ENCODE data around the gene ERRFI1.
"Not testable (repeated sequence)": the region's sequence is repeated elsewhere in the genome, so short reads cannot be mapped to it uniquely, and the experiment has no call there.

The ERRFI1 gene

DNA sequence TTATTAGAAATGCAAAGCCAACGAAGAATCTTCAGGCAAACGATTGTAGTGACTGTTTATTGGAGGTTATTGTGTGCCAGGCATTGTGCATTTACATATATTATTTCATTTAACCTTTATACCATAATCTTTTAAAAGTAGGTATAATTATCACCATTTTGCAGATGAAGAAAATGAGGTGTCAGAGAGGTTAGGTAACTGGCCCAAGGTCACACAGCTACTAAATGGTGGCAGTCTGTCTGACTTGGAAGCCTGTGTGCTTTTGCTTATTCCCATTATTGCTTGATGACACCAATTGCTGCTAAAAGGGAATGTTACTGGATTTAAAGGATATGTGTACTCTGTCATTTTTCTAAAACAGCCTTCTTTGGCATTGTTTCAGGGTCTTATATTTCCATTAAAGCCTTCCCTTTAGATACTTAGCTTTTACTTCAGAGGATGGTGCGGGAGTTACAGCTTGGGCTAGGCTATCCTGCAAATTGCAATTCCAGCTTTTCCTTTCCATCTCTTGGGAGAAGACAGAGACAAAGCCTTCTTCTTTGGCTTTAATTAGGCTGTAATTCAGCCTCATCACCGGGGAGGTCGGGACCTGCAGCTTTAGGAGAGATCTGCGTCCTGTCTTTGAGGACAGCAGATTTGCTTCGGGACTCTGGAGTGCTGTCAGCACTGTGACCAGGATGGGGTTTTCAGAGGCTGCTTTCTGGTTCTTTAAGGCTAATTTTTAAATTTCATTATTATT lies 37.4 kb upstream of the ERRFI1 start:
- Histone ChIP-seq H3K9ac (ENCODE audit: insufficient read length, low read depth) (no peak overlapping the region), H3K4me3 (ENCODE audit: insufficient read length, low read depth) (no peak overlapping the region), H3K36me3 (ENCODE audit: insufficient read depth, insufficient read length, low read length) (no peaks in the 10 kb centered on the region), H3K4me1 (ENCODE audit: insufficient read depth, insufficient read length) (no peaks in the 10 kb centered on the region), H3K27me3 (ENCODE audit: insufficient read depth, insufficient read length) (no peaks in the 10 kb centered on the region), H3K9me3 (ENCODE audit: insufficient read depth, low read length) (no peaks in the 10 kb centered on the region)
- DNase-seq (ENCODE audit: low read depth, low spot score) = no peak
- no peak for TF ChIP-seq ZNF274 (IDR thresholded peaks at IDR 0.05; ENCODE audit: low read depth, low read length)
- TF ChIP-seq YY1 (IDR thresholded peaks at IDR 0.05; ENCODE audit: insufficient read depth, insufficient read length) = no peak
- no peak for TF ChIP-seq SUZ12 (IDR thresholded peaks at IDR 0.05; ENCODE audit: extremely low read depth, insufficient read depth, insufficient read length)

DNA sequence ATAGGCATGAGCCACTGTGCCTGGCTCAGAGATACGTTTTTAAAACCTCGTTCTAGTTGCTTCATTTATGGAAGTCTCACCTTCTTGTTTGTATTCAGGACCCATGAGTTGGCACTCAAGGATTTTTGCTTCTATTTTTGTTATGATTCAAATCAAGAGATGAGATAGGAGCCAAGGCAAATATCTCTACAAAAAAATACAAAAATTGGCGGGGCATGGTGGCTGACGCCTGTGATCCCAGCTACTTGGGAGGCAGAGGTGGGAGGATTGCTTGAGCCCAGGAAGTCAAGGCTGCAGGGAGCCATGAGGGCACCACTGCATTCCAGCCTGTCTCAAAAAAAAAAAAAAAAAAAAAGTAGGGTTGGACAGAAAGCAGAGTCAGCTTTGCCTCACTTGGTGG lies 36.8 kb upstream of the ERRFI1 start:
- H3K4me1 ChIP-seq (ENCODE audit: insufficient read depth, insufficient read length) = no peaks in the 10 kb centered on the region
- no peaks in the 10 kb centered on the region for H3K36me3 ChIP-seq (ENCODE audit: insufficient read depth, insufficient read length, low read length)
- no peak overlapping the region for H3K4me3 ChIP-seq (ENCODE audit: insufficient read length, low read depth)
- TF ChIP-seq SUZ12 (IDR thresholded peaks at IDR 0.05; ENCODE audit: extremely low read depth, insufficient read depth, insufficient read length) (no peak), ZNF274 (IDR thresholded peaks at IDR 0.05; ENCODE audit: low read depth, low read length) (no peak), YY1 (IDR thresholded peaks at IDR 0.05; ENCODE audit: insufficient read depth, insufficient read length) (no peak)
- DNase-seq (ENCODE audit: low read depth, low spot score) = no peak
- no peak overlapping the region for H3K9ac ChIP-seq (ENCODE audit: insufficient read length, low read depth)
- no peaks in the 10 kb centered on the region for H3K9me3 ChIP-seq (ENCODE audit: insufficient read depth, low read length)
- no peaks in the 10 kb centered on the region for H3K27me3 ChIP-seq (ENCODE audit: insufficient read depth, insufficient read length)

DNA sequence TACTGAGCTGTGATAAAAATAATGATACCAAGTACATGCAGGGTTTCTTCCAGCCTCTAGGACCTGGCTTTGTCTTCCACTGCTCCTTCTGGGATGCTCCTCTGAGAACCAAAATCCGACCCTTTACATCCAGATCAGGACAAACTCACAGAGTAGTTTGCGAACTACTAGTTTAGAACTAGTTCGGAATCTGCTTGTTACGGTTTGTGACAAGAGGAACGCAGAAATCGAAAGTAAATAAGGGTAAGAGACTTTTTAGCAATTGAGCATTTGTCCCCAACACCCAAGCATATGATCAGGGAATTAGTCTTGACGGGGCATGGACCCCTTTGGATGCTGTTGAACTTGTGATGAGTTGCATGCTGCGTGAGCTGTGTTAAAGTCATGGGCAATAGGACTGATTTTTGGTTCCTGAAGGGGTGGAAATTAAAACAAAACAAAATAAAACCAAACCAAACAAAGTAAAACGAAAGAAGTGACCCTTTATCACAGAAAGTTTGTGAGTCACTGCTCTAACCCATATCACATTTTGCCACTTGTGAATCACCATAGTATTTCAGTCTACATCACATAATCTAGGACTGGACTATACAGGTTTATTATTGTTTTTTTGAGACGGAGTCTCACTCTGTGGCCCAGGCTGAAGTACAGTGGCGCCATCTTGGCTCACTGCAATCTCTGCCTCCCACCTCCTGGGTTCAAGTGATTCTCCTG lies 35.7 kb upstream of the ERRFI1 start:
- Histone ChIP-seq H3K4me1 (ENCODE audit: insufficient read depth, insufficient read length) (no peaks in the 10 kb centered on the region), H3K4me3 (ENCODE audit: insufficient read length, low read depth) (no peak overlapping the region), H3K36me3 (ENCODE audit: insufficient read depth, insufficient read length, low read length) (no peaks in the 10 kb centered on the region), H3K9me3 (ENCODE audit: insufficient read depth, low read length) (no peaks in the 10 kb centered on the region), H3K9ac (ENCODE audit: insufficient read length, low read depth) (no peak overlapping the region), H3K27me3 (ENCODE audit: insufficient read depth, insufficient read length) (no peaks in the 10 kb centered on the region)
- DNase-seq (ENCODE audit: low read depth, low spot score) = no peak
- no peak for TF ChIP-seq SUZ12 (IDR thresholded peaks at IDR 0.05; ENCODE audit: extremely low read depth, insufficient read depth, insufficient read length)
- TF ChIP-seq YY1 (IDR thresholded peaks at IDR 0.05; ENCODE audit: insufficient read depth, insufficient read length) = no peak
- TF ChIP-seq ZNF274 (IDR thresholded peaks at IDR 0.05; ENCODE audit: low read depth, low read length) = no peak

DNA sequence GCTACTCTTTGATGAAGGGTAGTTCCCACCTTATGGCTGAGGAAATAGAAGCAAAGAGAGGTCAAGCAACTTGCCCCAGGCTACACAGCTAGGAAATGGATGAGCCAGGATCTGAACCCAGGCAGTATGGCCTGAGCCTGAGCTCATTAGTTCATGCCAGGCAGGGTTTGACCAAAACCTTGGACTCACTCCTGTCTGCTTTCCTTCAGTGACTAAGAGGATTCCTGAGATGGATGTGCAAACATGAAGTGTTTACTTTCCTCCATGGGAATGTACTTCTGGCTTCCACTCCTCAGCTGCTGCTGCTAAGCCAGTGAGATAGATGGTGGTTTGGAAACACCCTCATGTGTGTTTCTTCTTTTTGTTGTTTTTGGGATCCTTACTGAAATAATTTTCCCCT lies 35.1 kb upstream of the ERRFI1 start:
- no peaks in the 10 kb centered on the region for H3K27me3 ChIP-seq (ENCODE audit: insufficient read depth, insufficient read length)
- H3K4me1 ChIP-seq (ENCODE audit: insufficient read depth, insufficient read length) = no peaks in the 10 kb centered on the region
- TF ChIP-seq YY1 (IDR thresholded peaks at IDR 0.05; ENCODE audit: insufficient read depth, insufficient read length) (no peak), SUZ12 (IDR thresholded peaks at IDR 0.05; ENCODE audit: extremely low read depth, insufficient read depth, insufficient read length) (no peak), ZNF274 (IDR thresholded peaks at IDR 0.05; ENCODE audit: low read depth, low read length) (no peak)
- no peak overlapping the region for H3K9ac ChIP-seq (ENCODE audit: insufficient read length, low read depth)
- H3K36me3 ChIP-seq (ENCODE audit: insufficient read depth, insufficient read length, low read length) = no peaks in the 10 kb centered on the region
- DNase-seq (ENCODE audit: low read depth, low spot score) = no peak
- H3K9me3 ChIP-seq (ENCODE audit: insufficient read depth, low read length) = no peaks in the 10 kb centered on the region
- H3K4me3 ChIP-seq (ENCODE audit: insufficient read length, low read depth) = no peak overlapping the region

DNA sequence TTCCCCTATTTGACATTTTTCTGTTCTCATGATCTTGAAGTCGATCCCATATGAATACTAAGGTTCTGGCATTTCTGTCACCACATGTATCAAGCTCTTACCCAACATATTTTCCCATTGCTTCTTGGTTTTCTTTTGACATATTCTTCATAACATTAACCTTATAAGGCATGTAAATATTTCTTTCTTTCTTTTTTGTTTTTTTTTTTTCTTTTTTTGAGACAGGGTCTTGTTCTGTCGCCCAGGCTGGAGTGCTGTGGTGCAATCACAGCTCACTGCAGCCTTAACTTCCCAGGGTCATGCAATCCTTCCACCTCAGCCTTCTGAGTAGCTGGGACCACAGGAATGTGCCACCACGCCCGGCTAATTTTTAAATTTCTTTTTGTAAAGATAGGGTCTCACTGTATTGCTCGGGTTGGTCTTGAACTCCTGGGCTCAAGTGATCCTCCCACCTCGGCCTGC lies 33.1 kb upstream of the ERRFI1 start:
- Histone ChIP-seq H3K36me3 (ENCODE audit: insufficient read depth, insufficient read length, low read length) (no peaks in the 10 kb centered on the region), H3K27me3 (ENCODE audit: insufficient read depth, insufficient read length) (no peaks in the 10 kb centered on the region), H3K4me3 (ENCODE audit: insufficient read length, low read depth) (no peak overlapping the region), H3K4me1 (ENCODE audit: insufficient read depth, insufficient read length) (no peaks in the 10 kb centered on the region), H3K9ac (ENCODE audit: insufficient read length, low read depth) (no peak overlapping the region), H3K9me3 (ENCODE audit: insufficient read depth, low read length) (no peaks in the 10 kb centered on the region)
- DNase-seq (ENCODE audit: low read depth, low spot score) = no peak
- TF ChIP-seq ZNF274 (IDR thresholded peaks at IDR 0.05; ENCODE audit: low read depth, low read length) = no peak
- TF ChIP-seq YY1 (IDR thresholded peaks at IDR 0.05; ENCODE audit: insufficient read depth, insufficient read length) = no peak
- no peak for TF ChIP-seq SUZ12 (IDR thresholded peaks at IDR 0.05; ENCODE audit: extremely low read depth, insufficient read depth, insufficient read length)

DNA sequence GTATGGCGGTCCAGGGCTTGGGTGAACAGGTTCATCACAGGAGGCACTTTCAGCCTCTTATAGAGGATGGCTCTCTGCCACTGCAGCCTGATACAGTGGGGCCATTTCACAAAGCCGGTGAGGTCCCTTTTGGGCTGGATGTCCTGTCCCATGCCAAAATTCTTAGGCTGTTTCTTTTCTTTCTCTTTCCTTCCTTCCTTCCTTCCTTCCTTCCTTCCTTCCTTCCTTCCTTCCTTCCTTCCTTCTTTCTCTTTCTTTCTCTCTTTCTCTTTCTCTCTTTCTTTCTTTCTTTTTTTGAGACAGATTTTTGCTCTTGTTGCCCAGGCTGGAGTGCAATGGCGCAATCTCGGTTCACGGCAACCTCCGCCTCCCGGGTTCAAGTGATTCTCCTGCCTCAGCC lies 31.7 kb upstream of the ERRFI1 start:
- not testable (repeated sequence) for H3K36me3 ChIP-seq (ENCODE audit: insufficient read depth, insufficient read length, low read length); H3K4me1 ChIP-seq (ENCODE audit: insufficient read depth, insufficient read length); H3K27me3 ChIP-seq (ENCODE audit: insufficient read depth, insufficient read length); H3K4me3 ChIP-seq (ENCODE audit: insufficient read length, low read depth); H3K9me3 ChIP-seq (ENCODE audit: insufficient read depth, low read length); DNase-seq (ENCODE audit: low read depth, low spot score); H3K9ac ChIP-seq (ENCODE audit: insufficient read length, low read depth)

DNA sequence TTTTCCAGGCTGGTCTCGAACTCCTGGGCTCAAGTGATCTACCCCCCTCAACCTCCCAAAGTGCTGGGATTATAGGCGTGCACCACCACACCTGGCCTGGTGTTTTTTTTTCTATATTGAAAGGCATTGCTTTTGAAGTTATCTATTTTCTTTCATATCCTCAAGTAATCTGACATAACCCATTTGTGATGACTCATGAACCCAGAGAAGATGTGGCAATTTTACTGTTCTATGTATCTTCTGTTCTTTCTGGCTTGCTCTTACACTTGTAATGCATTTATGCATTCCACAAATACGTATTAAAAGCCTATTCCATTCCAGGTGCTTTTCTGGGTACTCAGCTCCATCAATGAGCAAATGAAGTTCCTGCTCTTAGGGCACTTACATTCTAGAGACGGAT lies 29.9 kb upstream of the ERRFI1 start:
- TF ChIP-seq SUZ12 (IDR thresholded peaks at IDR 0.05; ENCODE audit: extremely low read depth, insufficient read depth, insufficient read length) (no peak), ZNF274 (IDR thresholded peaks at IDR 0.05; ENCODE audit: low read depth, low read length) (no peak), YY1 (IDR thresholded peaks at IDR 0.05; ENCODE audit: insufficient read depth, insufficient read length) (no peak)
- H3K27me3 ChIP-seq (ENCODE audit: insufficient read depth, insufficient read length) = no peaks in the 10 kb centered on the region
- H3K9me3 ChIP-seq (ENCODE audit: insufficient read depth, low read length) = no peaks in the 10 kb centered on the region
- DNase-seq (ENCODE audit: low read depth, low spot score) = no peak
- no peak overlapping the region for H3K4me3 ChIP-seq (ENCODE audit: insufficient read length, low read depth)
- H3K4me1 ChIP-seq (ENCODE audit: insufficient read depth, insufficient read length) = no peaks in the 10 kb centered on the region
- no peaks in the 10 kb centered on the region for H3K36me3 ChIP-seq (ENCODE audit: insufficient read depth, insufficient read length, low read length)
- H3K9ac ChIP-seq (ENCODE audit: insufficient read length, low read depth) = no peak overlapping the region

Measured in NT2/D1 (cell line).